ENCODE data around the gene TEX44. TPM values are rescaled to one million over a fixed set of nuclear protein-coding genes. Genes with fewer than 3 reads are reported as not detected.

TEX44 gene
- total RNA-seq, 2 experiments from 2014 or later, result not detected

DNA sequence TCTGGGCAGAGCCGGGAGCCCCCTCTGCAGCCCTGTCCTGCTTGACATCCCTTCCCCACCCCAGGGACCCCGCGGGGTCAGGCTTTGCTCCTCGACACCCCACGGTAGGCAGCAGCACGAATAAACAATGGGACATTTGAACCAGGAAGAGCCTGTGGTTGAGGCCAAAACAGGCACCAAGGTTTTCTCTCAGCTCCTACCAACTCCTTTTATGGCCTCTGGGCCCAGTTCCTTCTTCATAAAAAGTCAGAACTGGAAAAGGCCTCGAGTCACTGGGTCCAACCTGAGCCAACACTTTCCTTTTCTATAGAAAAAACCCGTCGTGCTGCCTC lies 20.6 kb downstream of the TEX44 start:
- Mint-ChIP-seq H3K36me3 (ENCODE audit: low read depth) (no peaks in the 10 kb centered on the region), H3K9me3 (no peaks in the 10 kb centered on the region), H3K4me3 (peak overlapping the region; percentile 90), H3K4me1 (ENCODE audit: low read depth) (peaks cover 51% of the 10 kb centered on the region), H3K27me3 (no peaks in the 10 kb centered on the region), H3K27ac (peak overlapping the region; percentile 74)
- Histone ChIP-seq H3K27me3 (ENCODE audit: control insufficient read depth in 1 of 2, insufficient read depth in 2 of 2, low read length in 2 of 2) (no peaks in the 10 kb centered on the region), H3K36me3 (ENCODE audit: insufficient read depth, low read length) (no peaks in the 10 kb centered on the region), H3K4me3 (ENCODE audit: low read length) (peak overlapping the region; percentile 59), H3K4me1 (ENCODE audit: insufficient read depth, low read length) (peaks cover 34% of the 10 kb centered on the region), H3K27ac (ENCODE audit: low read depth in 1 of 2, low read length in 2 of 2) (peak overlapping the region in 1 of 2 donors; percentile 47), H3K9me3 (ENCODE audit: control insufficient read depth in 1 of 2, insufficient read depth in 1 of 2, low read length in 2 of 2) (no peaks in the 10 kb centered on the region)
- ChIA-PET CTCF (interaction anchor here (0.6 to 5.7 kb wide), 9 partner anchors 11 to 188 kb away, joined by 3 to 53 read pairs (median 10); no protein-coding TSS in a partner anchor), POLR2A (interaction anchor here (0.6 to 5.0 kb wide), 14 partner anchors 8 to 149 kb away, joined by 3 to 87 read pairs (median 4); partner anchors contain the start of genes NCL and PTMA)
- TF ChIP-seq, protein P1, sequence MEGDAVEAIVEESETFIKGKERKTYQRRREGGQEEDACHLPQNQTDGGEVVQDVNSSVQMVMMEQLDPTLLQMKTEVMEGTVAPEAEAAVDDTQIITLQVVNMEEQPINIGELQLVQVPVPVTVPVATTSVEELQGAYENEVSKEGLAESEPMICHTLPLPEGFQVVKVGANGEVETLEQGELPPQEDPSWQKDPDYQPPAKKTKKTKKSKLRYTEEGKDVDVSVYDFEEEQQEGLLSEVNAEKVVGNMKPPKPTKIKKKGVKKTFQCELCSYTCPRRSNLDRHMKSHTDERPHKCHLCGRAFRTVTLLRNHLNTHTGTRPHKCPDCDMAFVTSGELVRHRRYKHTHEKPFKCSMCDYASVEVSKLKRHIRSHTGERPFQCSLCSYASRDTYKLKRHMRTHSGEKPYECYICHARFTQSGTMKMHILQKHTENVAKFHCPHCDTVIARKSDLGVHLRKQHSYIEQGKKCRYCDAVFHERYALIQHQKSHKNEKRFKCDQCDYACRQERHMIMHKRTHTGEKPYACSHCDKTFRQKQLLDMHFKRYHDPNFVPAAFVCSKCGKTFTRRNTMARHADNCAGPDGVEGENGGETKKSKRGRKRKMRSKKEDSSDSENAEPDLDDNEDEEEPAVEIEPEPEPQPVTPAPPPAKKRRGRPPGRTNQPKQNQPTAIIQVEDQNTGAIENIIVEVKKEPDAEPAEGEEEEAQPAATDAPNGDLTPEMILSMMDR (IDR thresholded peaks at IDR 0.05), result no peak
- no peak for DNase-seq
- intact Hi-C loops (cut with DNase I, micrococcal nuclease), result loop anchor here (2.0 to 5.0 kb wide), 3 partner anchors 49 to 169 kb away; partner anchors contain the start of gene PDE6D (in 2 of the 2)
- ATAC-seq (ENCODE audit: poor library complexity), result peak; percentile 5

DNA sequence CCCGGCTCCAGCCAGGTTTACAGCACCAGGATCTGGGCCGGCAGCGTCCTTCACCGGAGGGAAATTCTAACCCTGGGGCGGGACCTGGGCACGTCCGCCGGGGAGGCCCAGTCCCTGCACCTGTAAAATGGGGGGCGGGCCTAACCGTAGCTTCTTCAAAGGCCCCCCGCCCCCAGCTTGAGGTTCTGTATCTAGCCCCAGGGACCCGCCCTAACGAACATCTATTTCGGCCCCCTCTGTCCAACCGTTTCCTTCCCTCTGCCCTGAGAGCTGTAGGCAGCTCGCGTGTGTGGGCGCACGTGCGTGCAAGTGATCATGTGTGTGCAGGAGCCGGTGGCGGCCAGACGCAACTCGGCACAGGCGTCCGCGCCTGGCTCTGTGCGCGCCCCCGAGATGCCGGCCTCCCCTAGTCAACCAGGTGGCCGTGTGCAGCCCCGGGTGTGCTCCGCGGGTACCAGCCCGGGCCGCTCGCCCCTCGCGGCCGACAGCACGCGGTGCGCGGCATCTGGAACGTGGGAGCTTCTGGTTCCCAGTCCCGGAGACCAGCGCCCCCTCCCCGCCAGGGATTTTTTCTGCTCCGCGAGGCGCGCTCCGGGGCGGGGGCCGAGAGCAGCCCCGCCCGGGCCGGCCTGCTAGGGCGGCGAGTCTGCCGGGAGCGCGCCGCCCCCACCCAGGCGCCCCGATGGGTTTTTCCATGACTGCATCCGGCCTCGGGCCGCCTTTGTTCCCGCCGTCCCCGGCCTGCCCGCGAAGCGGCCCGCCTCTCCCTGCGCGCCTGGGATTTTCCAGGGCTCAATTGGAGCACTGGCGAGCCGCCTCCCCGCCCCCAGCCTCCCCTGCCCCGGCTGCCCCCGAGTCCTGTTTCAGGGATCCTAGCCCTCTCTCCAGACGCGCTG lies 21.2 kb downstream of the TEX44 start:
- peak overlapping the region; percentile 59 for H3K4me3 ChIP-seq (ENCODE audit: low read length)
- DNase-seq (peak; percentile 25 to 89 (median 42)), ATAC-seq (ENCODE audit: poor library complexity) (peak; percentile 41)
- Mint-ChIP-seq H3K4me1 (ENCODE audit: low read depth) (peaks cover 51% of the 10 kb centered on the region), H3K36me3 (ENCODE audit: low read depth) (no peaks in the 10 kb centered on the region), H3K4me3 (peak overlapping the region; percentile 90), H3K9me3 (no peaks in the 10 kb centered on the region), H3K27ac (peak overlapping the region; percentile 74), H3K27me3 (no peaks in the 10 kb centered on the region)
- H3K27ac ChIP-seq (ENCODE audit: low read depth in 1 of 2, low read length in 2 of 2), result peak overlapping the region; percentile 4 to 47
- intact Hi-C loops (cut with DNase I, micrococcal nuclease), result loop anchor here (2.0 to 5.0 kb wide), 3 partner anchors 48 to 168 kb away; partner anchors contain the start of gene PDE6D (in 2 of the 2)
- POLR2A ChIA-PET, result interaction anchor here (0.6 to 5.0 kb wide), 13 partner anchors 14 to 150 kb away, joined by 3 to 87 read pairs (median 5); partner anchors contain the start of genes NCL and PTMA
- no peaks in the 10 kb centered on the region for H3K9me3 ChIP-seq (ENCODE audit: control insufficient read depth in 1 of 2, insufficient read depth in 1 of 2, low read length in 2 of 2)
- no peaks in the 10 kb centered on the region for H3K36me3 ChIP-seq (ENCODE audit: insufficient read depth, low read length)
- CTCF ChIA-PET, result interaction anchor here (1.2 to 5.7 kb wide), 7 partner anchors 12 to 100 kb away, joined by 3 to 53 read pairs (median 12); no protein-coding TSS in a partner anchor
- peaks cover 34% of the 10 kb centered on the region for H3K4me1 ChIP-seq (ENCODE audit: insufficient read depth, low read length)
- no peaks in the 10 kb centered on the region for H3K27me3 ChIP-seq (ENCODE audit: control insufficient read depth in 1 of 2, insufficient read depth in 2 of 2, low read length in 2 of 2)
- TF ChIP-seq, protein P1 (IDR thresholded peaks at IDR 0.05), result no peak

DNA sequence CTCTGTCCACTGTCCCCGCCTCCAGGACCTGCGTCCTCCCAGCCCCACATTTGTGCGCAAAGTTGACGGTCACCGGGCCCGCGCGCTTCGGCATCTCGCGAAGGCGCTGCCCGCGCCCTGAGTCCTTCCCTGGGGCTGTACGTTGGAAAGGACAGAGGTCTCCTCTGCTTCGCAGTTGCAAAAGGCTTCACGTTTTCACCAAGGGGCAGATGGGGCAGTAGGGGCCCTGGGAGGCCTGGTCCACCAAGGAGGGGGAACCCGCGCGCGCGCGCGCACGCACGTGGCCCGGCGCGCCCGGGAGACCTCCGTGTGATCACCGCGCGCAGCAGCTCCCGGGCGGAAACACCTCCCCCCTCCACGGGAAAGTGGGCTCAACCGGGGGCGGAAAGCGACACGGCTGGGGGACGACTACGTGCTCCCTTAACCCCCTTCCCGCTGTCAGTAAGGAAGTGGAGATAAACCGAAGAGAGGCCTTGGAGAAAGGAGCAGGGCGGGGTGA lies 21.9 kb downstream of the TEX44 start:
- Histone ChIP-seq H3K36me3 (ENCODE audit: insufficient read depth, low read length) (no peaks in the 10 kb centered on the region), H3K4me3 (ENCODE audit: low read length) (peak overlapping the region; percentile 59), H3K27me3 (ENCODE audit: control insufficient read depth in 1 of 2, insufficient read depth in 2 of 2, low read length in 2 of 2) (no peaks in the 10 kb centered on the region), H3K4me1 (ENCODE audit: insufficient read depth, low read length) (peaks cover 34% of the 10 kb centered on the region), H3K9me3 (ENCODE audit: control insufficient read depth in 1 of 2, insufficient read depth in 1 of 2, low read length in 2 of 2) (no peaks in the 10 kb centered on the region), H3K27ac (ENCODE audit: low read depth in 1 of 2, low read length in 2 of 2) (peak overlapping the region in 1 of 2 donors; percentile 4)
- DNase-seq (peak in 4 of 14 experiments; percentile 5 to 54 (median 30)), ATAC-seq (ENCODE audit: poor library complexity) (no peak)
- ChIA-PET POLR2A (interaction anchor here (1.2 to 5.0 kb wide), 8 partner anchors 13 to 132 kb away, joined by 3 to 87 read pairs (median 7); partner anchors contain the start of gene PTMA), CTCF (interaction anchor here (0.9 to 5.7 kb wide), 4 partner anchors 60 to 99 kb away, joined by 3 to 53 read pairs (median 20); no protein-coding TSS in a partner anchor)
- no peak overlapping the region for H3K27ac Mint-ChIP-seq
- intact Hi-C loops (cut with DNase I, micrococcal nuclease), result loop anchor here (5.0 kb wide), 2 partner anchors 48 to 168 kb away; partner anchors contain the start of gene PDE6D (in 2 of the 2)
- H3K4me3 Mint-ChIP-seq, result peak overlapping the region; percentile 87
- H3K36me3 Mint-ChIP-seq (ENCODE audit: low read depth), result no peaks in the 10 kb centered on the region
- H3K27me3 Mint-ChIP-seq, result no peaks in the 10 kb centered on the region
- no peaks in the 10 kb centered on the region for H3K9me3 Mint-ChIP-seq
- TF ChIP-seq, protein P1 (IDR thresholded peaks at IDR 0.05), result no peak
- peaks cover 51% of the 10 kb centered on the region for H3K4me1 Mint-ChIP-seq (ENCODE audit: low read depth)

All from CD4-positive, alpha-beta T cell (primary cell).